ENCODE measurements around the gene TAF1C.

- TF ChIP-seq CTCF (IDR thresholded peaks at IDR 0.05; ENCODE audit: low read length) (no peak), EZH2 (optimal IDR thresholded peaks at IDR 0.05; ENCODE audit: low read depth, low read length) (no peak)
Observed at GRCh38 chr16:84209989-84210388, 23.1 kb upstream of the TAF1C start.
